Activated CD4-positive, alpha-beta T cell treated with anti-CD3 and anti-CD28 coated beads, Interleukin-2, amount 50 U/mL, for 24 hours (primary cell): ENCODE measurements around the gene DOCK1.

ENCODE experiments used
- DNase-seq, 2 donors: peaks; one replicate each; pipeline ENCODE4 v3.0.0-alpha.2; 2020; ENCODE audit warnings: low read depth in 1 of 2, low spot score in 1 of 2

Gene DOCK1

GRCh38 chr10:127033216-127034033 lies 128.2 kb downstream of the DOCK1 start:
- DNase-seq = no peak

DNA sequence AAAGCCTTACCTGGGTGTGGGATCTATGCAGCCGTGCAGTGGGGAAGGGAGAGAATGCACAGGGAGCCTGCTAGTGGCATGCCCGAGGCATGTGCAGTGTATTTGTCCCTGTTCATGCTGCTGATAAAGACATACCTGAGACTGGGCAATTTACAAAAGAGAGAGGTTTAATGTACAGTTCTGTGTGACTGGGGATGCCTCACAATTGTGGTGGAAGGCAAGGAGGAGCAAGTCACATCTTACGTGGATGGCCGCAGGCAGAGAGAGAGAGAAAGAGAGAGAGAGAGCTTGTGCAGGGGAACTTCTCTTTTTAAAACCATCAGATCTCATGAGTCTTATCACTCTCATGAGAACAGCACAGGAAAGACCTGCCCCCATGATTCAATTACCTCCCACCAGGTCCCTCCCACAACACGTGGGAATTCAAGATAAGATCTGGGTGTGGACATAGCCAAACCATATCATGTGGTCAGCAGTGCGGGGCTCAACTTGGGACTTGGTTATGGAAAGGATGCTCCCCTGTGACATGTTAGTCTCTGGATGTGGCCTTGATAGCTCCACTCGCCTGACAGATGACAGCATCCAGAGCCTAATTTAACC lies 128.9 kb downstream of the DOCK1 start:
- no peak for DNase-seq

GRCh38 chr10:127034790-127035189 lies 129.6 kb downstream of the DOCK1 start:
- no peak for DNase-seq

- DNase-seq = no peak
These were observed 130.6 kb downstream of the DOCK1 start for GRCh38 chr10:127035827-127036226.

DNA sequence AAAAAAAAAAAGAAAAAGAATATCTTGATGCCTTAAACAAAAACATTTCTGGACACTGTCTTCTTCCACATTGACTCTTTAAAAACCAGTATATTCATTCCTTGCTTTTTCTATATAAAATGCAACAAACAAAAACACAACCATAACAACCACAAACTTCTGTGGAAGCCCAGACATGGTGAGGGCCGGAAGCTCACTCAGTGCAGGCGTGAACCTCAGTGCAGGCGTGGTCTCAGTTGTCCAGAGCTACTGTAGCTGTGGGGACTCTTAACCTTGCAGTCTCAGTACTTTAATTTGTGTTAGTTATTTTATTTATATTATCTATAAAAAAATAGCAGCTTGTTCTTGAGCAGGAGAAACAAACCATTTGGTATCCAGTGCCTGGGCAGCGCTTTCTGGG lies 131.8 kb downstream of the DOCK1 start:
- DNase-seq = no peak

- no peak for DNase-seq
These were observed 134.2 kb downstream of the DOCK1 start for GRCh38 chr10:127039435-127039834.

DNA sequence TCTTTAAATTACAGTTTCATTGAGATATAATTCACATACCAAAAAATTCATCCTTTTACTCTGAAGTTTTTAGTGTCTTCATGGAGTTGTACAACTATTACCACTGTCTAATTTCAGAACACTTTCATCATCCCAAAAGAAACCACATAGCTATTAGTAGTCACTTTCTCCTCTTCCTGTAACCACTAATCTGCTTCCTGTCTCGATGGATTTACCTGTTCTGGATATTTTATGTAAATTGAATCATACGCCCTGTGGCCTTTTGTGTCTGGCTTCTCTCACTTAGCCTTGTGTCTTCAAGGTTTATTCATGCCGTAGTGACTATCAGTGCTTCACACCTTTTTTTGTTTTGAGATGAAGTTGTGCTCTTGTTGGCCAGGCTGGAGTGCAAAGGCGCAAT lies 135.5 kb downstream of the DOCK1 start:
- no peak for DNase-seq

- DNase-seq = no peak
These were observed 136.3 kb downstream of the DOCK1 start for GRCh38 chr10:127041552-127041951.

DNA sequence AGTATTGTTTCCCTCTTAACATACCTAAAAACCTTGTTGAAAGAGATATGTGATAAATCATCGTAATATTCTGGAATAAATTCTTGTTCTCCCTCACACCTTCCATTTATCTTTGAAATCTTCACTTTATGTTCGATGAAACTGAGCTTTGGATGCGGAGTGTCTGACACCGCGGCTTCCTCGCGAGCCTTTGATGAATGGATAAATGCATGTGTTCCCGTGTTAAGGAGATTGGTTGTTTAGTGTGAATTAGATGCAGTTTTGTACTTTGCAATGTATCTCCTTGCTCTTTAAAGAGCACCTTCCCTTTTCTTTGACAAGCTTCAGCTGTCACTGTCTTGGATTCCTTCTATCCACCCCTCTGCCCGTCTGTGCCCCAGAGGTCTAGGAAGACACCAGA lies 138.1 kb downstream of the DOCK1 start:
- DNase-seq = no peak

GRCh38 chr10:127044186-127044585 lies 139.0 kb downstream of the DOCK1 start:
- DNase-seq = no peak

DNA sequence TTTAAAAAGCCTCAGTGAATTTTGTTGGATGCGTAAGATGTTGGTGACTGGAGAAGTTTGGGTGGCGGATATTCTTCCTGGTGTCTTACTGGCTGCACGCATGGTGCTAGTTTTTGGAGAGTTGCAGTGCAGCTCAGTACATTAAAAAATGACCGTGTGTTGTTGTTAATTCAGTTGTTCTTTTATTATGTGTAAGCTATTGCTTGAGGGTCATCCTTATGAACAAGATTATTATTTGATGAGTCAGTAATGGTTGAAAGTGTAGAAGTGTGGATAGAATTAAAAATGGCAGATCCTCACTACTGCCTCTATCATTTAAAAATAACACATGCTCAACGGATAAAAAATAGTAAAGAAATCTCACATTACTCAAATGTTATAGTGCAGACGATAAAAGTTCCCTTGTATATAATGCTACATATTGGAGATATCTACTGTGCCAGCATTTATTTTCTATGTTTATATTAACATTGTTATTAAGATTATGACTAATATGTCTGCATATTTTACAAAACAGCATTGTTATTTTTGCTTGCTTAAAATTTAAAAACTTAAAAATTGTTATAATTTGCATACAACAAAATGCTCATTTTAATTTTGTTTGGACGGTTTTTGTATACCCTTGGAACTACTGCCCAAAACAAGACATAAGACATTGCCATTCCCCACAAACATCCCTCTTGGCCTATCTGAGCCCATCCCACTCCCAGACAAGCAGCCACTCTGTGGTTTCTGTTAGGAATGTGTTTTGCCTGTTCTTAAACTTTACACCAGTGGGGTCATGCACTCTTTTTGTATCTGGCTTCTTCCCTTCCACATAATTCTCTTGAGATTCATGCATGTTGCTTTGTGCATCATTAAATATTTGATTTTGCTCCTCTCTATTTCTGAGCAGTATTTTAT lies 142.0 kb downstream of the DOCK1 start:
- no peak for DNase-seq

GRCh38 chr10:127047878-127048238 lies 142.6 kb downstream of the DOCK1 start:
- DNase-seq = no peak

DNA sequence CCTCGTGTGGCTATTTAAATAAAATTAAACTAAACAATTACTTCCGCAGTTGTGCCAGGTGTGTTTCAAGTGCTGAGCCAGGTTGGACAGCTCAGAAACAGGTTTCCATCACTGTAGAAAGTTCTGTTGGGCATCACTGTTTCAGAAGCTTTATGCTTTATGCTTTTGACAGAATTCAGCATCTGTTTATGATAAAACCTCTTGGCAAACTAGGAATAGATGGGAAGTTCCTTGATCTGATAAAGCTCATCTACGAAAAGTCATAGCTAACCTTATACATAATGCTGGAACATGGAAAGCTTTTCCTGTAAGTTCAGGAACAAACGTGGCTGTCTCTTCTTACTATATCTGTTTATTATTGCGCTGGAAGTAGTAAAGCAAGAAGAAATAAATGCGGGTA lies 143.4 kb downstream of the DOCK1 start:
- no peak for DNase-seq

DNA sequence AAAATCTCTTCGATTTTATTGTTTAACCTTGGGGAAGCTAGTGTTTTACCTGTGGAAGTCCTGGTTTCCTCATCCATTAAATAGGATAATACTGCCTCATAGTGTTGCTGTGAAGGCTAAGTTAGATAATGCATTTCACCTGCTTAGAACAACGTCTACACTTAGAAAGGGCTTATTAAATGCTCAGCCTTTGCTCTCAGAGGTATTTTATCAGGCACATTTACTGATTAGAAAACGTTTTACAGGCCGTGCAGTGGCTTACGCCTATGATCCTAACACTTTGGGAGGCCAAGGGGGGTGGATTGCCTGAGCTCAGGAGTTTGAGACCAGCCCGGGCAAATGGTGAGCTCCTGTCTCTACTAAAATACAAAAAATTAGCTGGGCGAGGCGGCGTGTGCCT lies 146.8 kb downstream of the DOCK1 start:
- DNase-seq = no peak

DNA sequence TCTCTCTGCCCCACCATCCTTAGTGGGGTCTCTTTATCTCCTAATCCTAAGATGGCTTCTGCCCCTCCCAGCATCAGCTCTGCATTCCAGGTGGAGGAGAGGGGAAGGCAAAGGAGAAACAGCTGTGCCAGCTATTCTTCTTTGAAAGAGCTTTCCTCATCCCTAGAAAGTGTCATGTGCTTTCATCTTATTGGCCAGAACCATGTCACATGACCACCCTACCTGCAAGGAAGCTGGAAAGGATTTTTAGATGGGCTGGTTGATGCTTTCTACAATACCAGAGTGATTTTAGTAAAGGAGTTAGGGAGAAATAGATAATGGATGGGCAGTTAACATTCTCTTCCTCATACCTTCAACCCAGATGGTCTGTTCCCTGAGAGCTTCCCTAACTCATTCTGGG lies 150.0 kb downstream of the DOCK1 start:
- DNase-seq = no peak

DNA sequence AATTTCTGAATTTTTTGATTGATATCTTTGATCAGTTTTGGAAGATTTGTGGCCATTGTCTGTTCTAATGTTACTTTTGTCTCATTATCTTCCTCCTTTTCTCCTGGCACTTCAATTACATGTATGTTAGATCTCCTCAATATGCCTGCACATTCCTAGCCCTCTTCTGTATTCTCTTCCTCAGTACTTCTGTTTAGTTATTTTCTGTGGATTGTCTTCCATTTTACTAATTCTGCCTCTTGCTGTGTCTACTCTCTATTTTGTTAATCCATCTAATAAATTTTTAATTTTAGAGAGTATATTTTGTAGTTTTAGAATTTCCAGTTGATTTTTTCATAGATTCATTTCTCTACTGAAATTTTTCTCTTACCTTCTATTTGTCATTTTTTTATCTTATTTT lies 154.1 kb downstream of the DOCK1 start:
- no peak for DNase-seq

GRCh38 chr10:127063762-127064161 lies 158.5 kb downstream of the DOCK1 start:
- no peak for DNase-seq

DNA sequence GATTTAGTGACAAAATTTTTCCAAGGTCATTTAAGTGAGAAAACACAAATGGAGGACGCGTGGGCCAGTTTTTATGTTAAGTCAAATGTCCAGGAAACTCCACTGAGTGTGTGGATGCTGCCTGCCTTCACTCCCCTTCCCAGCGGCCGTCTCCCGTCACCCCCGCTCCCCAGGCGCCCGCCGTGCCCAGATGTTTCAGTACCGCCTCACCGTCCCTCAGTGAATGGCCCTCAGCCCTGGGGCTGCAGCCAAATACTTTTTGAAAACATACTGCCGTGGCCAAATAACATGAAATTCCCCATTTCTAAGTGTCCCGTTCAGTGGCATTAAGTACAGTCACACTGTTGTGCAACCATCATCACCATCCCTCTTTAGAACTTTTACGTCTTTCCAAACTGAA lies 159.2 kb downstream of the DOCK1 start:
- no peak for DNase-seq

- DNase-seq = no peak
These were observed 162.4 kb downstream of the DOCK1 start for GRCh38 chr10:127067542-127068194.

DNA sequence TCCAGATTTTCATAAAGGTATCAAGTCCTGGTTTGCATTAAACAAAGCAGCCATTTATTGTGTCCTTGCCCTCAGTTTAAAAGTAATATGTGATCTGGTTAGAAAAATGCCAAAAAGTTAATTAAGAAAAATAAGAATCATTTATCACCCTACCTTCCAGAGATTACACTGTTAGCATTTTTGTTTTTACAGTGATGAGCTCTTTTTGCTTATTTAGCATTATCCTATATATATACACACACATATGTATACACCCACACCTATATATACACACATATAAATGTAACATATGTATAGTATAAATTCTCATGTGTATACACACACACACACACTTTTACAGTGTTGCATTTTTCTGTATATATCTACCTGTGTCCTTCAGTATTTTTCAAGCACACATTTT lies 163.3 kb downstream of the DOCK1 start:
- no peak for DNase-seq

- no peak for DNase-seq
These were observed 164.2 kb downstream of the DOCK1 start for GRCh38 chr10:127069436-127069835.
